Lower leg skin (tissue), 4 donors: ENCODE measurements around the gene RASSF1. TPM values are rescaled to one million over a fixed set of nuclear protein-coding genes. Genes with fewer than 3 reads are reported as not detected.

Experiments
- DNase-seq, 2 donors: peaks; one replicate each; pipeline ENCODE4 v3.0.0-alpha.2; 2019; ENCODE audit warnings: low spot score in 2 of 2
- H3K4me3 ChIP-seq: fragments of 200-600 bp; sonication (generic); 2 replicates; pipeline ENCODE4 v1.5.1; 2017; ENCODE audit warnings: mild to moderate bottlenecking, low read depth; ENCODE audit not compliant: poor library complexity, severe bottlenecking
- POLR2A ChIP-seq, 2 donors: fragments of 450-650 bp; IDR thresholded peaks; one replicate each; pipeline ENCODE4 v1.6.1; 2016 to 2017; ENCODE audit warnings: antibody characterized with exemption in 2 of 2, mild to moderate bottlenecking in 1 of 2, moderate library complexity in 1 of 2
- WGBS, 2 donors: methylation state at CpG; one replicate each; pipeline ENCODE4 v1.1.5; 2018; 5-methylcytosine and 5-hydroxymethylcytosine counted together
- intact Hi-C: fragments of 100-400 bp; cut with DNase I; formaldehyde crosslinking; loops from one replicate; pipeline ENCODE4 v1.15.0; 2023; ENCODE audit warnings: low total_unique reads
- total RNA-seq, 4 donors: library from RNA; depleted of rRNA; stranded (reverse); fragments of >200 nt; gene quantifications; one replicate each; pipeline ENCODE4 v1.1.0, GENCODE V29; 2016
- TF ChIP-seq, protein P1 (sequence below), 3 donors: fragments of 450-650 bp; IDR thresholded peaks; one replicate each; pipeline ENCODE4 v1.5.1; 2016; ENCODE audit warnings: antibody characterized with exemption in 3 of 3, mild to moderate bottlenecking in 3 of 3, moderate library complexity in 2 of 3

RASSF1 gene
- total RNA-seq, 4 donors from 2014 or later = 33.5 to 50.0 (median 47.2) TPM

DNA sequence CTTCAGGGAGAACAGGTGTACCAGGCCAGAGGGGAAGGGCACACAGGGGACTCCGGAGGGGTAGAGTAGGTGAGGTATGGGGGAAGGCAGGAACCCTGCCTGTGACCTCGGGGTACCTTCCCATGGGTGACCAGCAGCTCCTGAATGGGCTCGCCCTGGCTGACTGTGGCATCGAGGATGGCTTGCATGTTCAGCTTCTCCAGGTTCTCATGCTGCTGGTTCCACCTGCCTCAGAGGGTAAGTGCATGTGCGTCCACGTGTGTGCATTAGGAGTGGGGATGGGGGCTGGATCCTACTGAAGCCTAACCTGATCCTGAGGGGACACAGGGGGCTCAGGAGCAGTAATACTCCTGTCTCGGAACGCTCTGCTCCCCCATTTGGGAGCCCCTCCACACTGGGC lies 4.4 kb upstream of the RASSF1 start:
- intact Hi-C loops = loop anchor here (5.0 kb wide), 1 partner anchor 202 kb away; no protein-coding TSS in a partner anchor
- TF ChIP-seq, protein P1, sequence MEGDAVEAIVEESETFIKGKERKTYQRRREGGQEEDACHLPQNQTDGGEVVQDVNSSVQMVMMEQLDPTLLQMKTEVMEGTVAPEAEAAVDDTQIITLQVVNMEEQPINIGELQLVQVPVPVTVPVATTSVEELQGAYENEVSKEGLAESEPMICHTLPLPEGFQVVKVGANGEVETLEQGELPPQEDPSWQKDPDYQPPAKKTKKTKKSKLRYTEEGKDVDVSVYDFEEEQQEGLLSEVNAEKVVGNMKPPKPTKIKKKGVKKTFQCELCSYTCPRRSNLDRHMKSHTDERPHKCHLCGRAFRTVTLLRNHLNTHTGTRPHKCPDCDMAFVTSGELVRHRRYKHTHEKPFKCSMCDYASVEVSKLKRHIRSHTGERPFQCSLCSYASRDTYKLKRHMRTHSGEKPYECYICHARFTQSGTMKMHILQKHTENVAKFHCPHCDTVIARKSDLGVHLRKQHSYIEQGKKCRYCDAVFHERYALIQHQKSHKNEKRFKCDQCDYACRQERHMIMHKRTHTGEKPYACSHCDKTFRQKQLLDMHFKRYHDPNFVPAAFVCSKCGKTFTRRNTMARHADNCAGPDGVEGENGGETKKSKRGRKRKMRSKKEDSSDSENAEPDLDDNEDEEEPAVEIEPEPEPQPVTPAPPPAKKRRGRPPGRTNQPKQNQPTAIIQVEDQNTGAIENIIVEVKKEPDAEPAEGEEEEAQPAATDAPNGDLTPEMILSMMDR (IDR thresholded peaks at IDR 0.05) = no peak
- TF ChIP-seq POLR2A (IDR thresholded peaks at IDR 0.05) = no peak
- no peak overlapping the region for H3K4me3 ChIP-seq
- DNase-seq = no peak
- WGBS, 2 donors = 65 to 70% methylated on average over 6 to 8 of the region's 8 CpGs

GRCh38 chr3:50342813-50343633 lies 2.4 kb upstream of the RASSF1 start:
- 76 to 79% methylated on average over 12 to 13 of the region's 13 CpGs for whole genome bisulfite sequencing, 2 donors
- DNase-seq = no peak
- H3K4me3 ChIP-seq = no peak overlapping the region
- no peak for TF ChIP-seq POLR2A (IDR thresholded peaks at IDR 0.05)
- TF ChIP-seq, protein P1 (IDR thresholded peaks at IDR 0.05) = no peak
- intact Hi-C loops = no loop called here

DNA sequence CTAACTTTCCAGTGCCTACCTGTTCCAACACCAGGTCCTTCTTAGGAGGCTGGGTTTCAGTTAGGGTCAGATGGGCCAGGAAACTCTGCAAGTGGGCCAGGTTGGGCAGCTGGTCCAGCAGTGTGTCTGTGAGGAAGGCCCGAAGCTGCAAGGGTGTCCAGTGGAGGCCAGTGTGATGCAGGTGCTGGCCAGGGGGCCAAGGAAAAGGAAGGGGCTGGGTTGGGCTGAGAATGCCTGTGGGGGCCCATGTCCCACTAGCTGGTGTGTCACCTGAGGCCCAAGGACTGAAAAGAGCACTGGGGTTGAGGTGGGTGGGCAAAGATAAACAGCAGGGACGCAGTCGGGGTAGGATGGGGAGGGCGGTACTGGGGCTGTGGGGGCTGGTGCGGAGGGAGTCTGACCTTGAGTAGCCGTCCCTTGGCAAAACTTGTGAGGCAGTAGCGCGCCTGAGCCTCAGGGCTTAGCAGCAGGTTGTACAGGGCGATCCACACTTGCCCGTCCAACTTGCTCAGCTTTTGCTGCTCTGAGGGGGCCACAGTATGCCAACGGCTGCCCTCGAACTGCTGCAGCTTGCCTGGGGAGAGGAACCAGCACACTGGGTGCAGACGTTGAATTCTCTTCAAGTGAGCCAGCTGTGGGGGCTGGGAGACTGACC lies 1.5 kb upstream of the RASSF1 start:
- no peak for DNase-seq
- intact Hi-C loops = no loop called here
- 74 to 79% methylated on average over 13 of the region's 13 CpGs for WGBS, 2 donors
- TF ChIP-seq, protein P1 (IDR thresholded peaks at IDR 0.05) = no peak
- TF ChIP-seq POLR2A (IDR thresholded peaks at IDR 0.05) = no peak
- no peak overlapping the region for H3K4me3 ChIP-seq

DNA sequence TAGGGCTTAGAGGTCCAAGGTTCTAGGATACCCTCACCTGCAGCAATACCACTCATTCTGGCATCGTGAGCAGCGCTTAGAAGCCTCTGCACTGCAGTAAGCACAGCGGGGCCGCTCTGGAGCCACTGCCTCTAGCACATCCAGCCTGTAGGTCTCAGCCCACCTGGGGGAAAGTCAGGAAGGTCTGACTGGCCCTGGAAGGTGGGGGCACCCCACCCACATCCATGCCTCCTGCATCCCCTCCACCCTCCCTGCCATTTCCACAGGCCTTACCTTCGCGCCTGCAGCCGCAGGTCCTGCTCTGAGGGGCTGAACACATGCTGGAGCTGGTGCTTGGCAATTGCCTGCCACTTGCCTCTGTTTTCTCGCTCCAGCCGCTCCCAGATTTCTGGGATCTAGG lies 901 bp upstream of the RASSF1 start:
- no peak for TF ChIP-seq POLR2A (IDR thresholded peaks at IDR 0.05)
- TF ChIP-seq, protein P1 (IDR thresholded peaks at IDR 0.05) = no peak
- no peak overlapping the region for H3K4me3 ChIP-seq
- intact Hi-C loops = no loop called here
- no peak for DNase-seq
- 75 to 91% methylated on average over 9 of the region's 9 CpGs for WGBS, 2 donors

- TF ChIP-seq, protein P1 (IDR thresholded peaks at IDR 0.05) = no peak
- no peak for TF ChIP-seq POLR2A (IDR thresholded peaks at IDR 0.05)
- H3K4me3 ChIP-seq = peak overlapping the region; percentile 26
- no peak for DNase-seq
- intact Hi-C loops = no loop called here
- 6 to 8% methylated on average over 5 to 9 of the region's 9 CpGs for WGBS, 2 donors
Measured at GRCh38 chr3:50340147-50340447, 539 bp downstream of the RASSF1 start.
